Natural killer cell treated with Interleukin-12 subunit alpha and Interleukin-12 subunit beta and Interleukin-15 and Interleukin-18, amount 100 ng/mL, for 72 hours (primary cell): ENCODE data around the gene ZMYM2. TPM values are rescaled to one million over a fixed set of nuclear protein-coding genes. Genes with fewer than 3 reads are reported as not detected.

Experiments used
- ATAC-seq, 2 donors: fragments of 150-1000 bp; cut with Tn5 transposase in 1 of 2; sonication (Bioruptor Pico), chemical (Tn5 transposase) in 1 of 2; 2 replicates each; pipeline ENCODE4 v1.10.0; 2021
- DNase-seq: peaks from one replicate; pipeline ENCODE4 v3.0.0; 2022; ENCODE audit warnings: low spot score
- H3K27ac Mint-ChIP-seq, 2 donors: 1 replicate in 1 of 2; 2 replicates in 1 of 2; pipeline ENCODE4 v1.8.0; 2022; ENCODE audit warnings: mixed read lengths in 2 of 2, mild to moderate bottlenecking in 1 of 2, moderate library complexity in 1 of 2
- H3K27me3 Mint-ChIP-seq, 2 donors: 1 replicate in 1 of 2; 2 replicates in 1 of 2; pipeline ENCODE4 v1.8.0; 2022; ENCODE audit warnings: mixed read lengths in 2 of 2
- H3K36me3 Mint-ChIP-seq: one replicate; pipeline ENCODE4 v1.8.0; 2022; ENCODE audit warnings: mixed read lengths
- H3K4me1 Mint-ChIP-seq, 2 donors: 1 replicate in 1 of 2; 2 replicates in 1 of 2; pipeline ENCODE4 v1.8.0; 2022; ENCODE audit warnings: low read depth in 2 of 2, mixed read lengths in 2 of 2, mild to moderate bottlenecking in 1 of 2
- H3K4me3 Mint-ChIP-seq: one replicate; pipeline ENCODE4 v1.8.0; 2022; ENCODE audit warnings: mixed read lengths
- H3K9me3 Mint-ChIP-seq: 2 replicates; pipeline ENCODE4 v1.8.0; 2022; ENCODE audit warnings: mixed read lengths
- total RNA-seq, 2 donors: library from RNA; stranded (reverse); gene quantifications; one replicate each; pipeline ENCODE4 v1.2.3, GENCODE V29; 2022

ZMYM2 gene
- total RNA-seq, result 10 to 100 TPM; 37.7 to 56.7 TPM

GRCh38 chr13:19958155-19959111 is at the start of gene ZMYM2:
Gene ZMYM2, plus strand, starts transcription at chr13:19958727. Its CDS starts 34,346 bp downstream, at chr13:19993073.
- peak within 1 kb of the TSS; percentile 93 for H3K4me3 Mint-ChIP-seq
- peak within 1 kb of the TSS; percentile 88 to 96 for H3K27ac Mint-ChIP-seq
- DNase-seq (peak; percentile 100), ATAC-seq (peak; percentile 95 to 96)
- peaks cover 19 to 21% of the 10 kb centered on the region in 2 donors for H3K4me1 Mint-ChIP-seq
- no peaks in the 10 kb centered on the region for H3K36me3 Mint-ChIP-seq
- no peaks in the 10 kb centered on the region for H3K27me3 Mint-ChIP-seq
- H3K9me3 Mint-ChIP-seq, result no peaks in the 10 kb centered on the region

- no peak for DNase-seq
- Mint-ChIP-seq H3K27me3 (peaks cover 0 to 2% of the 10 kb centered on the region in 2 donors), H3K27ac (no peak overlapping the region), H3K36me3 (no peaks in the 10 kb centered on the region), H3K9me3 (no peaks in the 10 kb centered on the region), H3K4me1 (peaks cover 7% of the 10 kb centered on the region in 2 donors), H3K4me3 (no peak overlapping the region)
- peak; percentile 84 to 88 for ATAC-seq
These were observed 48.0 kb upstream of the ZMYM2 start for GRCh38 chr13:19910336-19911072.

- Mint-ChIP-seq H3K36me3 (no peaks in the 10 kb centered on the region), H3K27ac (no peak overlapping the region), H3K27me3 (no peaks in the 10 kb centered on the region), H3K4me3 (no peak overlapping the region), H3K4me1 (no peaks in the 10 kb centered on the region), H3K9me3 (no peaks in the 10 kb centered on the region)
- DNase-seq (no peak), ATAC-seq (no peak)
These were observed 31.3 kb upstream of the ZMYM2 start for GRCh38 chr13:19927117-19927748.

- ATAC-seq, result no peak
- no peaks in the 10 kb centered on the region for H3K36me3 Mint-ChIP-seq
- H3K4me1 Mint-ChIP-seq, result no peaks in the 10 kb centered on the region
- H3K27ac Mint-ChIP-seq, result no peak overlapping the region
- peaks cover 15 to 28% of the 10 kb centered on the region in 2 donors for H3K27me3 Mint-ChIP-seq
- H3K4me3 Mint-ChIP-seq, result no peak overlapping the region
- DNase-seq, result no peak
- no peaks in the 10 kb centered on the region for H3K9me3 Mint-ChIP-seq
These were observed 18.4 kb upstream of the ZMYM2 start for GRCh38 chr13:19940106-19940505.

GRCh38 chr13:19950374-19950773 is 8.2 kb upstream of the ZMYM2 start:
- no peak for DNase-seq
- Mint-ChIP-seq H3K36me3 (peaks cover 7% of the 10 kb centered on the region), H3K9me3 (no peaks in the 10 kb centered on the region), H3K27ac (no peak overlapping the region), H3K27me3 (peaks cover 8 to 11% of the 10 kb centered on the region in 2 donors), H3K4me1 (no peaks in the 10 kb centered on the region), H3K4me3 (no peak overlapping the region)
- ATAC-seq, result no peak

GRCh38 chr13:19952850-19953249 is 5.7 kb upstream of the ZMYM2 start:
- Mint-ChIP-seq H3K27ac (no peak overlapping the region), H3K9me3 (no peaks in the 10 kb centered on the region), H3K4me3 (no peak overlapping the region), H3K36me3 (no peaks in the 10 kb centered on the region), H3K4me1 (peaks cover 0 to 6% of the 10 kb centered on the region in 2 donors), H3K27me3 (peaks cover 0 to 9% of the 10 kb centered on the region in 2 donors)
- ATAC-seq (no peak), DNase-seq (no peak)

GRCh38 chr13:19955873-19956559 is 2.5 kb upstream of the ZMYM2 start:
- Mint-ChIP-seq H3K27ac (no peak overlapping the region), H3K9me3 (no peaks in the 10 kb centered on the region), H3K27me3 (peaks cover 0 to 6% of the 10 kb centered on the region in 2 donors), H3K4me1 (peaks cover 10 to 14% of the 10 kb centered on the region in 2 donors), H3K4me3 (no peak overlapping the region), H3K36me3 (no peaks in the 10 kb centered on the region)
- ATAC-seq (no peak), DNase-seq (no peak)

GRCh38 chr13:19957320-19958154 is 990 bp upstream of the ZMYM2 start:
- peak overlapping the region in 1 of 2 donors; percentile 33 for H3K27ac Mint-ChIP-seq
- peak; percentile 0 to 1 for ATAC-seq
- peak; percentile 79 for DNase-seq
- H3K4me3 Mint-ChIP-seq, result peak overlapping the region; percentile 81
- no peaks in the 10 kb centered on the region for H3K36me3 Mint-ChIP-seq
- H3K27me3 Mint-ChIP-seq, result peaks cover 0 to under 1% of the 10 kb centered on the region in 2 donors
- H3K9me3 Mint-ChIP-seq, result no peaks in the 10 kb centered on the region
- H3K4me1 Mint-ChIP-seq, result peaks cover 19 to 21% of the 10 kb centered on the region in 2 donors

- peaks cover 19 to 21% of the 10 kb centered on the region in 2 donors for H3K4me1 Mint-ChIP-seq
- peak overlapping the region; percentile 88 to 96 for H3K27ac Mint-ChIP-seq
- no peaks in the 10 kb centered on the region for H3K36me3 Mint-ChIP-seq
- ATAC-seq (peak in 1 of 2 donors; percentile 13), DNase-seq (peak; percentile 73)
- H3K9me3 Mint-ChIP-seq, result no peaks in the 10 kb centered on the region
- no peaks in the 10 kb centered on the region for H3K27me3 Mint-ChIP-seq
- peak overlapping the region; percentile 93 for H3K4me3 Mint-ChIP-seq
These were observed 759 bp downstream of the ZMYM2 start for GRCh38 chr13:19959141-19959830.

- peak; percentile 59 to 64 for ATAC-seq
- no peaks in the 10 kb centered on the region for H3K9me3 Mint-ChIP-seq
- H3K27me3 Mint-ChIP-seq, result no peaks in the 10 kb centered on the region
- no peaks in the 10 kb centered on the region for H3K36me3 Mint-ChIP-seq
- H3K4me1 Mint-ChIP-seq, result peaks cover 19 to 21% of the 10 kb centered on the region in 2 donors
- H3K4me3 Mint-ChIP-seq, result peak overlapping the region; percentile 93
- DNase-seq, result peak; percentile 89
- H3K27ac Mint-ChIP-seq, result peak overlapping the region; percentile 88 to 96
These were observed 1.5 kb downstream of the ZMYM2 start for GRCh38 chr13:19959831-19960652.

GRCh38 chr13:19960653-19960976 is 2.1 kb downstream of the ZMYM2 start:
- ATAC-seq (no peak), DNase-seq (no peak)
- Mint-ChIP-seq H3K27ac (peak overlapping the region; percentile 88 to 96), H3K4me1 (peaks cover 18 to 21% of the 10 kb centered on the region in 2 donors), H3K9me3 (no peaks in the 10 kb centered on the region), H3K27me3 (no peaks in the 10 kb centered on the region), H3K4me3 (peak overlapping the region; percentile 93), H3K36me3 (no peaks in the 10 kb centered on the region)
